Lower leg skin (tissue), 4 donors: ENCODE results near the gene EHD1. TPM values are rescaled to one million over a fixed set of nuclear protein-coding genes. Genes with fewer than 3 reads are reported as not detected.

Experiments used
- DNase-seq, 2 donors: peaks; one replicate each; pipeline ENCODE4 v3.0.0-alpha.2; 2019; ENCODE audit warnings: low spot score in 2 of 2
- H3K4me3 ChIP-seq: fragments of 200-600 bp; sonication (generic); 2 replicates; pipeline ENCODE4 v1.5.1; 2017; ENCODE audit warnings: mild to moderate bottlenecking, low read depth; ENCODE audit not compliant: poor library complexity, severe bottlenecking
- CTCF ChIP-seq, 3 donors: fragments of 450-650 bp; IDR thresholded peaks; one replicate each; pipeline ENCODE4 v1.5.1; 2016; ENCODE audit warnings: antibody characterized with exemption in 3 of 3, mild to moderate bottlenecking in 3 of 3, moderate library complexity in 2 of 3
- POLR2A ChIP-seq, 2 donors: fragments of 450-650 bp; IDR thresholded peaks; one replicate each; pipeline ENCODE4 v1.6.1; 2016 to 2017; ENCODE audit warnings: antibody characterized with exemption in 2 of 2, mild to moderate bottlenecking in 1 of 2, moderate library complexity in 1 of 2
- WGBS, 2 donors: methylation state at CpG; one replicate each; pipeline ENCODE4 v1.1.5; 2018; 5-methylcytosine and 5-hydroxymethylcytosine counted together
- intact Hi-C: fragments of 100-400 bp; cut with DNase I; formaldehyde crosslinking; loops from one replicate; pipeline ENCODE4 v1.15.0; 2023; ENCODE audit warnings: low total_unique reads
- total RNA-seq, 4 donors: library from RNA; depleted of rRNA; stranded (reverse); fragments of >200 nt; gene quantifications; one replicate each; pipeline ENCODE4 v1.1.0, GENCODE V29; 2016

Gene EHD1
- total RNA-seq, 4 donors from 2014 or later, result 81.0 to 98.9 (median 90.5) TPM

- intact Hi-C loops, result no loop called here
- TF ChIP-seq POLR2A (IDR thresholded peaks at IDR 0.05), result no peak
- TF ChIP-seq CTCF (IDR thresholded peaks at IDR 0.05), result no peak
- DNase-seq, result no peak
- 59 to 60% methylated on average over 8 of the region's 8 CpGs for WGBS, 2 donors
- no peak overlapping the region for H3K4me3 ChIP-seq
Measured at GRCh38 chr11:64881476-64881875, 3.1 kb upstream of the EHD1 start.

DNA sequence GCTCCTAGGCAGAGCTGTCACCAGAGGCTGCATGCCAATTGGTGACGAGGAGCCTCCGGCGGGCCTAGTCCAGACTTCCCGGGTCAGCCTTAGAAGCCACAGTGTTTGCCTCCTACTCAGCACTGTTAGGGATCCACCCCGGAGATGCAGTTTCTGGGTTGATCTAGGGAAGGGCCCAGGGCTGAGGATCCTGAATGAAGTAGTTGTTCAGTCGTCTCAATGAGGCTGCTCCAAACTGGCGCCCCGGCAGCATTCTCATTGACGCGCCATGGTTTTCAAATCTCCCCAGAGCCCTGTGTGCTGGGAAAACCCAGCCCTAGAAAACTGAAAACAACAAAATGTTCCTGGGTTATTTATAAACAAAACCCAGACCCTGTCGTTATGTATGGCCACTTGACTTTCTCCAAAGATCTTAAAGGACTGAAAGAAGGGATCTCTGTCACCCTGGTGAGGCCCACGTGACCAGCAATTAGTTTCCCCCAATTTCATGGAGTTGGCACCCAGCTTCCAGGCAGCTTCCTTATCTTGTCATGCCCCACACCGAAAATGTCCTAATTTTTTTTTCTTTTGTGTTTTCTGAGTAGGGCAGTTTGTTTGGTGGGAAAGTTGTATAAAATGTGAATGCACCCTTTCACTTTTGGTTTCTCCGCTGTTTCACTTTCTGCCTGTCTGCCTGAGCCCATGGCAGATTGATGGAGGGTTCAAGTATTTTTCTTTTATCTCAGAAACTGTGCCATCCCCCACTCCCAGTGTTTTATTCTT lies 2.0 kb upstream of the EHD1 start:
- DNase-seq, result peak in 1 of 2 donors; percentile 89
- intact Hi-C loops, result no loop called here
- 64 to 70% methylated on average over 12 to 14 of the region's 14 CpGs for WGBS, 2 donors
- no peak overlapping the region for H3K4me3 ChIP-seq
- TF ChIP-seq CTCF (IDR thresholded peaks at IDR 0.05), result no peak
- no peak for TF ChIP-seq POLR2A (IDR thresholded peaks at IDR 0.05)

GRCh38 chr11:64879244-64879900 lies 951 bp upstream of the EHD1 start:
- peak overlapping the region; percentile 47 for H3K4me3 ChIP-seq
- intact Hi-C loops, result no loop called here
- no peak for TF ChIP-seq POLR2A (IDR thresholded peaks at IDR 0.05)
- no peak for TF ChIP-seq CTCF (IDR thresholded peaks at IDR 0.05)
- 20 to 22% methylated on average over 16 of the region's 16 CpGs for WGBS, 2 donors
- peak in 1 of 2 donors; percentile 88 for DNase-seq

- intact Hi-C loops, result no loop called here
- peak overlapping the region; percentile 65 for H3K4me3 ChIP-seq
- no peak for DNase-seq
- TF ChIP-seq POLR2A (IDR thresholded peaks at IDR 0.05) (no peak), CTCF (IDR thresholded peaks at IDR 0.05) (no peak)
- WGBS, 2 donors, result 0% methylated on average over 11 to 13 of the region's 21 CpGs
Measured at GRCh38 chr11:64878223-64878493, 263 bp downstream of the EHD1 start.

DNA sequence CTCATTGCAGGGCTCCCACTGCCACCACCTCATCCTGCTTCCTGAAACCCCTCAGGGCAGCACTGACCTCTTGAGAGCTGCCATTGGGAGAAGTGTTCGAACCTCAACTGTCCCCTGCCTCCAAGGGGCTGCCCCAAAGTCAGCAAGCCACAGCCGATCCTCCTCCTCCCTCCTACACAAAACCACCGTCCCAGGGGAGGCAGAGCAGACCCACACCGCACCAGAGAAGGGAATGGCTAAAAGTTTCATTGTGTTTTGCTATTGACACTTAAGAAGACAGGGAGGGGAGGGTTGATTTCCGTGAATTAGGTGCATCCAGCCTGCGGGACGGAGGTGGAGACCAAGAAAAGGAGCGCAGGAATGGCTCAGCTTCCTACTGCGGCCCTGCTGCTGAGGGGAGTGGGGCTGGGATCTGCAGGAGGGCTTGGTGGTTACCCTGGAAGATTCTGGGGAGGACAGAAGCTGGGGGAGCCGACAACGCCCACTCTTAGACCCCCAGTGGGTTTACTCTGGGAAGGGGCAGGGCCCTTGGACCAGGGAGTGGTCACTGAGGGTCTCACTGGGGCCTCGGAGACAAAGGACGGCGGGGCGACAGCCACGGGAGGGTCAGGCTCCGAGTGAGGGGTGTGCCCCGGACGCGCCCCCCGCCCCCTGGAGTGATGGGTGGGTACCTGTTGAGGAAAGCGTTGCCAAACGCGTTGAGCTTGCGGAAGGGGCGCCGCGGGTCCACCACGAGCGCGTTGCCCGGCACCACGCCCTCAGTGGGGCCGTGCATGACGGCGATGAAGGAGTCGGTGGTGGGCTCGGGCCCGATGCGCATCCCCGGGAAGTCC lies 815 bp downstream of the EHD1 start:
- 0% methylated on average over 10 to 27 of the region's 41 CpGs for WGBS, 2 donors
- DNase-seq, result no peak
- intact Hi-C loops, result no loop called here
- peak overlapping the region; percentile 65 for H3K4me3 ChIP-seq
- TF ChIP-seq POLR2A (IDR thresholded peaks at IDR 0.05), result no peak
- TF ChIP-seq CTCF (IDR thresholded peaks at IDR 0.05), result no peak
